NCI-H1092 treated with DMSO at 0.1 percent for 48 hours (cell line): ENCODE data around the gene FAM53A.
"Not testable (repeated sequence)": the region's sequence is repeated elsewhere in the genome, so short reads cannot be mapped to it uniquely, and the experiment has no call there.

Experiments
- DNase-seq: peaks from one replicate; lab custom pipeline; 2025; lab: John Stamatoyannopoulos, UW

FAM53A gene

GRCh38 chr4:1686440-1687036 lies 2.4 kb upstream of the FAM53A start:
- no peak for DNase-seq

GRCh38 chr4:1685235-1686150 lies 1.4 kb upstream of the FAM53A start:
- DNase-seq, result no peak

GRCh38 chr4:1684506-1685234 lies 557 bp upstream of the FAM53A start:
- DNase-seq, result no peak

- no peak for DNase-seq
Measured at GRCh38 chr4:1683261-1683735, 815 bp downstream of the FAM53A start.

DNA sequence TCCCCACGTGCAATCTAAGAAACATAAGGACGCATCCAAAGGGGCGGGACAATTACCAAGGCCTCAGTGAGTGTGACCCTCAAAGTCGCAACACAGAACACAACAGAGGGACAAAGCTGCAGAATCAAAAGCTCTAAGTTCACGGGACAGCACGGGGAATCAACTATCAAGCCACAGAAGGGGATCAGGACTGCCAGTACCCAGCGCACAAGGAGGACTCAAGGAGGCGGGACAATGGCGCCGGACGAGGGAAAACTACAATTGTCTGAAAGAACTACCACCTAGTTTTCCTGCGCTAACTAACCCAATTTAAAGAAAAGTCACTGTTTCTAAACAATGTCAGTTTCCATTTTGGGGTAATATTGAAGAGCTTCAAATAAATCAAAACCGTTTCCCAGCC lies 1.3 kb downstream of the FAM53A start:
- no peak for DNase-seq

DNA sequence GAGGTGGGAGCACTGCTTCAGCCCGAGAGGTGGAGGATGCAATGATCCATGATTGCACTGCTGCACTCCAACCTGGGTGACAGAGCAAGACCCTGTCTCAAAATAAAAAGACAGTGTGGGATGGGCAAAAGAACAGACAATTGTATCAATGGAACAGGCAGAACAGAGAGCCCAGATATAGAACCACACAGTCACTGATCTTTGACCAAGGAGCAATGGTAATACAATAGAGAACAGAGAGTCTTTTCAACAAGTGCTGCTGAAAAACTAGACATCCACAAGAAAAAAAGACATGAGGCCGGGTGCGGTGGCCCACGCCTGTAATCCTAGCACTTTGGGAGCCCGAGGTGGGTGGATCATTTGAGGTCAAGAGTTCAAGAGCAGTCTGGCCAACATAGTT lies 5.9 kb downstream of the FAM53A start:
- no peak for DNase-seq

DNA sequence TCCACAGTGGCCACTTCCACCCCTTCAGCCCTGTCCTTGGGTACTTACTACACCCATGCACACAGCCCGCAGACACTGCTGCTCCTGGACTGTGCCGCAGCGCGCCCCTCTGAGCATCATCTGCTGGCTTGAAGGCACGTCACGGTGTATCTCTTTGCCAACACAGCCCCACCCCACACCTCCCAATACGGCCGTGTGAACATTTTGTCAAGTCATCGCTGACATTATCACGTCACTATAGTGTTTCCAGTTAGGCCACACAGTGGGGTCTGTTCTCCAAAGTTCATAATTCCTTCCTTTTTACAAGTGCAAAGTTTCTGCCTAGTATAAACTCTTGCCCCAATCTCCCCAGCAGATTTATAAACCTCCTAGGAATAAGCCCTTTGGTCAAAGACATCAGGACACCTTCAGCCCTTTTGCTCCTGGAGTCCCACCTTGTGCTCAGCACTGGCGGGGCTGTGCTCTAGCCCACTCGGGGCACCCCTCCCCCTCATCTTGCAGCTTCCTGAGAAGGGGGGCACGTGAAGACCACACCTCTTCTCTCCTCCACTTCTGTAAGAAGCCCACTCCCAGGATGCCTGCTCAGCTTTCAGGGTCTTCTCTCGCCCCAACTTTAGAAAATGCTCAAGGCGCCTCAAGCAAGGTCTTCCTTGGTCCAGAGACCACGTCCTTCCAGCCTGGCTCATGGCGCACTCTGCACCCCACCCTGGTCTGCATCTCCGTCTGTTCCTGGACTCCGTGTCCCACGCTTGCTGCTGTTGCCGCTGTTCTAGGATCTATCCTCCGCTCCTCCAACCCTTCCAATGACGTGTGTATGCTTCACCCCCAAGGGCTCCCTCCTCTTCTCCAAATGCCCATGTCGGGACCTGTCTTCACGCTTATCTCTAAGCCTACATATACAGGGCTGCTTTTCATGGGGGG lies 7.2 kb downstream of the FAM53A start:
- DNase-seq, result no peak

DNA sequence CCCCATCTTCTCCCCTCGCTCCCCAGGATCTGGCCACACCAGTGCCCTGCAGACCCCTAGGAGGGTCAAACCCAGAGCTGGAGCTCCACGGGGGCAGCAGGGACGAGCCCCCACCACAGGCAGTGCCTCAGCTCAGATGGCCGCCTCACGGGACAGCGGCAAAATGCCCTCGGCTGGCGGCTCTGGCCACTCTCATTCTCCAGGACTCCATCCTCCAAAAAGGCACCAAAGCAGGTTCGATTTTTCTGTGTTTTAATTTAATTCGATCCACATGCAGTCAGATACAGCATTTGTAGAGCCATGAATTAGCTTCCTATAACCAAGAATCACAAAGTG lies 8.3 kb downstream of the FAM53A start:
- DNase-seq, result no peak

GRCh38 chr4:1675136-1675801 lies 8.8 kb downstream of the FAM53A start:
- DNase-seq, result no peak

DNA sequence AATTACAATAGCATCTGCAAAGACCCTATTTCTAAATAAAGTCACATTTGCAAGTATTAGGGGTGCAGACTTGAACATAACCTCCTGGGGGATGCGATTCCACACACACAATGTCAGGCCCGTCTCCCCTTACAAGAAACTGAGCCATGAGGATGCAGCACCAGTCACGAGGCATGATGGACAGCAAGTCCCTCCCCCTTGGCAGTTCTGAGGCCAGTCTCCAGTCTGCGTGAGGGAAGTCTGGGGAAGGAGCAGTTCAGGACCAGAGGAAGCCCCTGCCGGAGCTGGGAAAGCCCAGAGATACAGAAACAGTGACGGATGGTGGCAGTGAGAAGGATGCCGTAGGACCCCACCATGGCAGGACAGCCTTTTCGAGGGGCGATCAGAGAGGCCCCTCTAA lies 9.4 kb downstream of the FAM53A start:
- DNase-seq, result no peak

DNA sequence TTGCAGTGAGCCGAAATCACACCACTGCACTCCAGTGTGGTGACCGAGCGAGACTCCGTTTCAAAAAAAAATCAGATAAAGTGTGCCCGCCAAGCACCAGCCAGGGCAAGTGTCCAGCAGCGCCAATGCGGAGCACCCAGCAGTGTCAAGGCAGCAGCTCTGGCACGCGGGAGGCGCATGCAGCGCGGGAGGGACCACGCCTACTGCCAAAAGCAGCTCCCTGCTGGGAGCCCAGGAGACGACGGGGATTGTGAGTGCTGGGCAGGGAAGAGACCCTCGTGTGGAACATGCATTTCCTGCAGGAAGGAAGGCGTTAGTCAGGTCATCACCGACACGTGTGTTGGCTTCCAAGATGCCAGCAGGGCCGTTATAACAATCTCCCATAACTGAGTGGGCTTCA lies 10.4 kb downstream of the FAM53A start:
- DNase-seq, result no peak

GRCh38 chr4:1671011-1671410 lies 13.1 kb downstream of the FAM53A start:
- DNase-seq, result not testable (repeated sequence)

- DNase-seq, result no peak
Measured at GRCh38 chr4:1670279-1670678, 13.8 kb downstream of the FAM53A start.

DNA sequence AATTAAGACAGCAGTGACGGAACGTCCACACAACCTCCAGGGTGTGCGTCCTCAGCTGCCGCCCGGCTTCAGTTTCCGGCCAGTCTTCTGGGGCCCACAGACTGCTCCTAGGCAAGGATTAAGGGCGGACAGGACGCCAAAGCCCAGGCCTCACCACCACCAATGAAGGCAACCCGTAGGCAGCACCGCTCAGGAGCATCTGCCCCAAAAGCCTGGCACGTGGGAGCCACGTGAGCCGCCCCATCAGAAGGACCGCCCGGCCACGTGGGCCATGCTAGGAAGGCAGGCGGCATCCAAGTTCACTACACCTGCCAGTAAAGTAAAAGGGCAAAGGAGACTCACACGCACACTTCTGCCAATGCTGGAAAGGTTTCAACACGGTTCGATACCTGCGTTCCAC lies 14.3 kb downstream of the FAM53A start:
- DNase-seq, result no peak

- DNase-seq, result no peak
Measured at GRCh38 chr4:1669270-1669669, 14.8 kb downstream of the FAM53A start.

- DNase-seq, result no peak
Measured at GRCh38 chr4:1668488-1668840, 15.6 kb downstream of the FAM53A start.

DNA sequence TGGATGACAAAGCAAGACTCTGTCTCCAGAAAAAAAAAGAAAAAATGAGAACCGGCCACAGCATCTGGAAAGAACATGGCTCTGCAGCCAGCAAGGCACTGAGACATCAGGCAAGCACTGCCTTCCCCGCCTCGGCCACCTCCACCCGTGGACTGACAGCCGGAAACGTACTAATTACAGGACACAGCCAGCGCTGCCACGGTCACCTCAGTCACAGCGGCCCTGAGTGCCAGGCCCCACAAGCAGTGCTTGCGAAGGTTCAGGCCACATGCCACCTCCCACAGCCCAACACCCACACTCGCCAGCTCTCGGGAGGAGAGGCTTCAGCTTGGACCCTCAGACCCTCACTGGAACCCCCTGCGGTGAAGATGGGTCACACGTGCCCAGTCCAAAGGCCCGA lies 16.8 kb downstream of the FAM53A start:
- DNase-seq, result no peak

GRCh38 chr4:1666391-1666790 lies 17.7 kb downstream of the FAM53A start:
- no peak for DNase-seq

DNA sequence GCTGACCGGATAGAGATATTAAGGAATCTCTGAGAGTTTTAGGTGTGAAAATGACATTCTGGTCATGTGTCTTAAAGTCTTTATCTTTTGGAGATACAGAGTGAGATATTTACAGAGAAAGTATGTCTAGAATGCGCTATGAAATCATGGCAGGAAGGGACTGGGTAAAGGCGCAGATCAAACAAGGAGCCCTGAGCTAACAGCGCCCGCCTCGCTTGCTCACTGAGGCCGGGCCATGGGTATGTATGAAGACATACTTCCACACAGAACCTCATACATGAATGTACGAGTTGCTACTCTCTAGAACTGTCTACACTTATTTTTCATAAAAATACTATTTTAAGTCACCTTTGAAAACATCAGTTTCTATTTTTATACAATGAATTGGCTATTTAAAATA lies 20.0 kb downstream of the FAM53A start:
- no peak for DNase-seq

GRCh38 chr4:1663549-1663948 lies 20.6 kb downstream of the FAM53A start:
- DNase-seq, result no peak

DNA sequence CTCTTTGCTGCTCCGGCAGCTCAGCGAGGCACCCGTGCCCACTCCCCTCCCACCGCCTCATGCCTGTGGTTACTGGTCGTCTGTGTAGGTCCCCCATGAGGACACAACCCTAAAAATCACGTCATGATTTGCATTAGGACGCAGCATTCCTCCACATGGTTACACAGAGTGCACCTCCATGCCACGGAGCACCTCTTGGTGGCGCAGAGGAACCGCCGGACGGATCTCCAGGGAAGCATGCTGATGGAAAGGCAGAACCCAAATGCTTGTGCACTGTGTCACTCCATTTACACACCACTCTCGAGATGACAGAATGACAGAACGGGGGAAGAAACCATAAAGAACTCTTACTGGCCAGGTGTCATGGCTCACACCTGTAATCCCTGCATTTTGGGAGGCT lies 22.4 kb downstream of the FAM53A start:
- DNase-seq, result no peak
